HepG2 (cell line): ENCODE data around the gene TC2N. TPM values are rescaled to one million over a fixed set of nuclear protein-coding genes. Genes with fewer than 3 reads are reported as not detected.
A peak's percentile ranks its signal among the peaks of the same experiment; 100 is the strongest.

Source experiments
- ARID4A ChIP-seq: sonication (generic); formaldehyde crosslinking; IDR thresholded peaks from 2 replicates; pipeline ENCODE4 v1.5.0; 2020; ENCODE audit warnings: mild to moderate bottlenecking, missing genetic modification reagents, borderline replicate concordance
- FOSL2 ChIP-seq: sonication (generic); formaldehyde crosslinking; IDR thresholded peaks from 2 replicates; pipeline ENCODE4 v1.4.0; 2020; ENCODE audit warnings: missing genetic modification reagents
- HES4 ChIP-seq: sonication (generic); formaldehyde crosslinking; IDR thresholded peaks from 2 replicates; pipeline ENCODE4 v1.9.0; 2021; ENCODE audit warnings: mild to moderate bottlenecking, missing genetic modification reagents, borderline replicate concordance
- JDP2 ChIP-seq: sonication (generic); formaldehyde crosslinking; IDR thresholded peaks from 2 replicates; pipeline ENCODE4 v1.8.1; 2022; ENCODE audit warnings: missing genetic modification reagents, borderline replicate concordance
- MLLT10 ChIP-seq: sonication (generic); formaldehyde crosslinking; IDR thresholded peaks from 2 replicates; pipeline ENCODE4 v1.4.0; 2020; ENCODE audit warnings: missing genetic modification reagents
- NCOA1 ChIP-seq: sonication (generic); formaldehyde crosslinking; IDR thresholded peaks from 2 replicates; pipeline ENCODE4 v1.9.0; 2021; ENCODE audit warnings: missing genetic modification reagents
- RAD21 ChIP-seq: fragments of 450-650 bp; formaldehyde crosslinking; IDR thresholded peaks from 2 replicates; pipeline ENCODE4 v1.5.0; 2020; ENCODE audit warnings: mild to moderate bottlenecking
- RFXANK ChIP-seq: IDR thresholded peaks from 2 replicates; pipeline ENCODE4 v1.6.1; 2016
- SMAD9 ChIP-seq: sonication (generic); formaldehyde crosslinking; IDR thresholded peaks from 2 replicates; pipeline ENCODE4 v1.5.1; 2020; ENCODE audit warnings: mild to moderate bottlenecking, missing genetic modification reagents
- TBP ChIP-seq: sonication (generic); formaldehyde crosslinking; IDR thresholded peaks from 2 replicates; pipeline ENCODE4 v1.5.0; 2020; ENCODE audit warnings: missing genetic modification reagents
- TCF7L2 ChIP-seq: IDR thresholded peaks from 2 replicates; pipeline ENCODE4 v1.6.1; 2011; ENCODE audit warnings: mild to moderate bottlenecking, low read depth, low read length, moderate library complexity
- TEF ChIP-seq: sonication (generic); formaldehyde crosslinking; IDR thresholded peaks from 2 replicates; pipeline ENCODE4 v1.5.0; 2020; ENCODE audit warnings: missing genetic modification reagents
- THYN1 ChIP-seq: sonication (generic); formaldehyde crosslinking; IDR thresholded peaks from 2 replicates; pipeline ENCODE4 v1.8.1; 2023; ENCODE audit warnings: low read depth, mild to moderate bottlenecking, moderate library complexity, missing genetic modification reagents, borderline replicate concordance
- TOE1 ChIP-seq: sonication (generic); formaldehyde crosslinking; IDR thresholded peaks from 2 replicates; pipeline ENCODE4 v1.4.0; 2020; ENCODE audit warnings: mild to moderate bottlenecking, missing genetic modification reagents
- ZBTB1 ChIP-seq: sonication (generic); formaldehyde crosslinking; IDR thresholded peaks from 2 replicates; pipeline ENCODE4 v1.4.0; 2020; ENCODE audit warnings: missing genetic modification reagents, borderline replicate concordance
- ZBTB37 ChIP-seq: sonication (generic); formaldehyde crosslinking; IDR thresholded peaks from 2 replicates; pipeline ENCODE4 v1.4.0; 2020; ENCODE audit warnings: mild to moderate bottlenecking, missing genetic modification reagents
- ZC3H4 ChIP-seq: sonication (generic); formaldehyde crosslinking; IDR thresholded peaks from 2 replicates; pipeline ENCODE4 v1.4.0; 2020; ENCODE audit warnings: missing genetic modification reagents, borderline replicate concordance
- ZFAT ChIP-seq: sonication (generic); formaldehyde crosslinking; conservative IDR thresholded peaks from 2 replicates; pipeline ENCODE4 v1.8.1; 2023; ENCODE audit warnings: missing genetic modification reagents, inconsistent platforms
- ZNF740 ChIP-seq: sonication (generic); formaldehyde crosslinking; IDR thresholded peaks from 2 replicates; pipeline ENCODE4 v1.4.0; 2020; ENCODE audit warnings: missing genetic modification reagents
- polyA plus RNA-seq, 8 experiments: library from polyadenylated mRNA; depleted of rRNA in 3 of 8; stranded (reverse) in 7 of 8; unstranded in 1 of 8; fragments of >200 nt; fragmentation: Illumina TruSeq in 4 of 8; extraction: Trizol in 4 of 8; gene quantifications; 2 replicates each; pipeline versions ENCODE4 v1.2.1 to v1.2.3, GENCODE V29; 2011 to 2016; ENCODE audit warnings: low read depth in 4 of 8, missing spikeins in 1 of 8, mixed read lengths in 1 of 8; ENCODE audit not compliant: insufficient read depth in 1 of 8
- total RNA-seq, 5 experiments: library from RNA; depleted of rRNA; stranded (reverse); fragments of >200 nt; fragmentation: Illumina TruSeq; extraction: Trizol; gene quantifications; 2 replicates each; pipeline ENCODE4 v1.2.3, GENCODE V29; 2016; ENCODE audit warnings: low read depth in 1 of 5
- TF ChIP-seq, protein P1 (sequence below): sonication (generic); formaldehyde crosslinking; IDR thresholded peaks from 2 replicates; pipeline ENCODE4 v1.5.0; 2020; ENCODE audit warnings: mild to moderate bottlenecking, missing genetic modification reagents, moderate library complexity
- TF ChIP-seq, protein P2 (sequence below): sonication (generic); formaldehyde crosslinking; IDR thresholded peaks from 2 replicates; pipeline ENCODE4 v1.8.1; 2022; ENCODE audit warnings: mild to moderate bottlenecking, missing genetic modification reagents

The TC2N gene
- total and polyA plus RNA-seq, 2 of the 13 experiments (the other 11 are each of a cell fraction or from before 2014, with no cell fraction given): 0.03 TPM; not detected in 1

DNA sequence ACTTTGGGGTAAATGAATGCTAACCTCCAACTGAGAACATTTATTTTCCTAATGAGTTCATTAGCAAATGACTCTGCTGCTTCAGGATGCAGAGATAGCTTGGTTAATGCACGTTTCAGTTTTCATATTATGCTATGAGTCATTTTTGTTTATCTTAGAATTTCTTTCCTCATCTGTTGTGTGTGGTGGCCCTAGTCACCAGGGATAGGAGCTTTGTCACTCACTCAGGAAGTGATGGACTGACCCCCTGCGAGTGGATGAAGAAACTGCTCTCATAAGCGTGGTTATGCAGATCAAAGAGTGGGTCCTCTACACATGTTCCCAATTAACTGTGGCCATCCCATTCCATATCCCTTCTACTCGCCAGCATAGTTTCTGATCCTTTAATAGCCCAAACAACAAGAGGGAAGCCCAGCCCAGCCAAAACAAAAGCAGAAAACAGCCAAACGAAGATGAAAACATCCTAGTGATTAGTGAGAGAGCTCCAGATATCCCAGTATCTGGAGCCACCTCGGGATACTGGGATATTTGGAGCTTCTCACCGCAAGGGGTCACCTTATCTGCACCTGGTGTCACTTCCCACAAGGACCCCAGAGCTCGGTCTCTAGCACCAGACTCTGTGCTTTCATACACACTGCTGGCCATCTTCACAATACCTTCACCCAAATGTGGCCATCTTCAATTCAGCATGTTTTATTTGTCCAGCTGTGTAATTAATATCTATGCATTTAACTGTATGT, 8.6 kb downstream of the TC2N start (continued):
- no peak for TF ChIP-seq ARID4A (CRISPR knock-in tag)
- TF ChIP-seq THYN1 (CRISPR knock-in tag): no peak
- no peak for TF ChIP-seq RFXANK (CRISPR knock-in tag)
- no peak for TF ChIP-seq ZNF740 (CRISPR knock-in tag)
- TF ChIP-seq JDP2: no peak
- TF ChIP-seq TEF (CRISPR knock-in tag): no peak
- TF ChIP-seq RAD21 (CRISPR knock-in tag): 0 out of 2 replicates have a peak, but pooled peaks have one; percentile 19
- TF ChIP-seq NCOA1: no peak
- no peak for TF ChIP-seq ZBTB1 (CRISPR knock-in tag)
- TF ChIP-seq FOSL2 (CRISPR knock-in tag): 0 out of 2 replicates have a peak, but pooled peaks have one; percentile 14
- no peak for TF ChIP-seq ZBTB37 (CRISPR knock-in tag)
- TF ChIP-seq TBP (CRISPR knock-in tag): no peak
- TF ChIP-seq ZC3H4: no peak
- TF ChIP-seq TCF7L2: no peak
- no peak for TF ChIP-seq ZFAT (CRISPR knock-in tag)
- TF ChIP-seq, protein P1, sequence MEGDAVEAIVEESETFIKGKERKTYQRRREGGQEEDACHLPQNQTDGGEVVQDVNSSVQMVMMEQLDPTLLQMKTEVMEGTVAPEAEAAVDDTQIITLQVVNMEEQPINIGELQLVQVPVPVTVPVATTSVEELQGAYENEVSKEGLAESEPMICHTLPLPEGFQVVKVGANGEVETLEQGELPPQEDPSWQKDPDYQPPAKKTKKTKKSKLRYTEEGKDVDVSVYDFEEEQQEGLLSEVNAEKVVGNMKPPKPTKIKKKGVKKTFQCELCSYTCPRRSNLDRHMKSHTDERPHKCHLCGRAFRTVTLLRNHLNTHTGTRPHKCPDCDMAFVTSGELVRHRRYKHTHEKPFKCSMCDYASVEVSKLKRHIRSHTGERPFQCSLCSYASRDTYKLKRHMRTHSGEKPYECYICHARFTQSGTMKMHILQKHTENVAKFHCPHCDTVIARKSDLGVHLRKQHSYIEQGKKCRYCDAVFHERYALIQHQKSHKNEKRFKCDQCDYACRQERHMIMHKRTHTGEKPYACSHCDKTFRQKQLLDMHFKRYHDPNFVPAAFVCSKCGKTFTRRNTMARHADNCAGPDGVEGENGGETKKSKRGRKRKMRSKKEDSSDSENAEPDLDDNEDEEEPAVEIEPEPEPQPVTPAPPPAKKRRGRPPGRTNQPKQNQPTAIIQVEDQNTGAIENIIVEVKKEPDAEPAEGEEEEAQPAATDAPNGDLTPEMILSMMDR: peak; percentile 66
- no peak for TF ChIP-seq HES4 (CRISPR knock-in tag)
- no peak for TF ChIP-seq SMAD9 (CRISPR knock-in tag)
- TF ChIP-seq TOE1 (CRISPR knock-in tag): no peak
- TF ChIP-seq, protein P2, sequence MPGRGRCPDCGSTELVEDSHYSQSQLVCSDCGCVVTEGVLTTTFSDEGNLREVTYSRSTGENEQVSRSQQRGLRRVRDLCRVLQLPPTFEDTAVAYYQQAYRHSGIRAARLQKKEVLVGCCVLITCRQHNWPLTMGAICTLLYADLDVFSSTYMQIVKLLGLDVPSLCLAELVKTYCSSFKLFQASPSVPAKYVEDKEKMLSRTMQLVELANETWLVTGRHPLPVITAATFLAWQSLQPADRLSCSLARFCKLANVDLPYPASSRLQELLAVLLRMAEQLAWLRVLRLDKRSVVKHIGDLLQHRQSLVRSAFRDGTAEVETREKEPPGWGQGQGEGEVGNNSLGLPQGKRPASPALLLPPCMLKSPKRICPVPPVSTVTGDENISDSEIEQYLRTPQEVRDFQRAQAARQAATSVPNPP (CRISPR knock-in tag): no peak
- TF ChIP-seq MLLT10 (CRISPR knock-in tag): no peak
